ENCODE results near the gene GGA1. TPM values are rescaled to one million over a fixed set of nuclear protein-coding genes. Genes with fewer than 3 reads are reported as not detected.

Gene GGA1
- total and polyA plus RNA-seq, 2 of the 4 experiments (the other 2 are of a cell fraction), result 17.2 to 48.5 TPM

DNA sequence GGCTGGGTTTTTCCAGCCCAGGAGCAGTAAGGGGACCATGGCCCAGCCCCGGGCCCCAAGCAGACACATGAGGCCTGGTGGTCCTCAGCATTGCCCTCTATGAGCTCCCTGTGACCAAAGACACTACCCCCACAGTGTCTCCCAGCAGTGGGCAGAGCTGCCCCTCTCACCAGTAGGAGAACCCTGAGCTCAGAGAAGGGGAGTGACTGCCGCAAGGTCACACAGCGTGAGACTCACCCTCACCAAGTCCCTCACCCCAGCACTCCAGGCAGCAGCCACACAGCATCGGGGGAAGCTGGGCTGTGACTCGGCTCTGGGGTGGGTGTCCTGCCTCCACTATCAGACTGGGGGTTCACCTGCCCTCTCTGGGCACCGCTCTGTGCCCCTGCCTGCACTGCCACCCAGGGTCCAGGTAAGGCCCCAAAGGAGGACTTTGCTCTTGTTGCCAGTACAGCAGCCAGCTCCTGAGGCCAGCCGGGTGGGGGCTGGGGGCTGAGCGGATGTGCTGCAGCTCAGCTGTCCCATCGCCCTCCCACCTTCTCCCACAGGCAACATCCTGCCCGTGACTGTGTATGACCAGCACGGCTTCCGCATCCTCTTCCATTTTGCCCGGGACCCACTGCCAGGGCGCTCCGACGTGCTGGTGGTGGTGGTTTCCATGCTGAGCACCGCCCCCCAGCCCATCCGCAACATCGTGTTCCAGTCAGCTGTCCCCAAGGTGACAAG lies 23.0 kb downstream of the GGA1 start:
- no peak for ATAC-seq (ENCODE audit: low read depth)
- in situ Hi-C loops (cut with MboI; ENCODE audit: low sequenced_read_pairs), result no loop called here

More for the DNA sequence above, 23.0 kb downstream of the GGA1 start:
- Histone ChIP-seq H3K18ac (ENCODE audit: low read depth, low read length) (no peak overlapping the region), H3K4me3 (ENCODE audit: insufficient read depth, low read depth, low read length) (no peak overlapping the region), H3K23ac (ENCODE audit: low read depth, low read length) (no peak overlapping the region), H3K14ac (replicated peaks; ENCODE audit: low read depth, low read length) (no peak overlapping the region), H3K27ac (ENCODE audit: insufficient read depth, low read length) (no peak overlapping the region), H2BK5ac (ENCODE audit: low read depth, low read length, poor library complexity, severe bottlenecking) (no peak overlapping the region), H4K91ac (ENCODE audit: insufficient read depth, low read depth, low read length) (no peak overlapping the region), H3K4me2 (ENCODE audit: low read depth, low read length) (no peak overlapping the region), H3K27me3 (ENCODE audit: control insufficient read depth, insufficient read depth, low read length) (no peaks in the 10 kb centered on the region), H2AFZ (replicated peaks; ENCODE audit: low read length, poor library complexity) (peak overlapping the region; percentile 52), H4K8ac (ENCODE audit: low read depth in 2 of 2, low read length in 2 of 2) (no peak overlapping the region), H3K4me1 (ENCODE audit: control insufficient read depth, insufficient read depth, low read length) (peaks cover 33% of the 10 kb centered on the region), H3K9me1 (ENCODE audit: insufficient read depth, low read length) (peaks cover 19% of the 10 kb centered on the region), H2BK20ac (ENCODE audit: low read depth, low read length) (no peak overlapping the region), H2BK120ac (ENCODE audit: low read depth, low read length) (no peak overlapping the region), H3K4ac (ENCODE audit: low read depth, low read length) (no peak overlapping the region; the same call in 1 of the 2 replicates), H3K36me3 (ENCODE audit: control insufficient read depth, insufficient read depth, low read length) (peaks cover 32% of the 10 kb centered on the region; the same call in 1 of the 2 replicates), H3K9me3 (ENCODE audit: control insufficient read depth, insufficient read depth, low read length) (no peaks in the 10 kb centered on the region), H2BK15ac (ENCODE audit: low read depth, low read length) (no peak overlapping the region), H2AK5ac (ENCODE audit: low read depth, low read length) (peak overlapping the region; percentile 84), H4K5ac (ENCODE audit: low read depth, low read length) (no peak overlapping the region), H3K9ac (ENCODE audit: low read depth, low read length) (no peak overlapping the region), H3K79me1 (ENCODE audit: low read depth in 1 of 2, low read length in 2 of 2) (peaks cover 0 to 28% of the 10 kb centered on the region in 2 experiments; a peak in 2 of 4 replicates), H3K56ac (ENCODE audit: extremely low read depth, insufficient read depth, low read length) (no peak overlapping the region), H4K20me1 (ENCODE audit: insufficient read depth, low read length) (no peaks in the 10 kb centered on the region; the same call in 1 of the 2 replicates), H2AK9ac (replicated peaks; ENCODE audit: low read depth, low read length, poor library complexity) (peak overlapping the region; percentile 37)
- intact Hi-C loops (cut with micrococcal nuclease), result no loop called here
- dilution Hi-C loops (cut with HindIII; ENCODE audit: low sequenced_read_pairs, unreplicated experiment), result no loop called here
- no TSS peak for BruUV-seq (replicated peaks)
- TF ChIP-seq NFE2L2 (IDR thresholded peaks at IDR 0.05; ENCODE audit: low read depth, low read length), result no peak
- TF ChIP-seq BHLHE40 (IDR thresholded peaks at IDR 0.05; ENCODE audit: low read depth, low read length), result no peak
- no peak for TF ChIP-seq FOS (IDR thresholded peaks at IDR 0.05; ENCODE audit: low read depth, low read length)
- TF ChIP-seq RAD21 (IDR thresholded peaks at IDR 0.05; ENCODE audit: low read length), result no peak
- no peak for TF ChIP-seq MAZ (IDR thresholded peaks at IDR 0.05; ENCODE audit: borderline replicate concordance, low read depth, low read length)
- TF ChIP-seq CHD1 (IDR thresholded peaks at IDR 0.05; ENCODE audit: low read depth, low read length), result no peak
- no peak for TF ChIP-seq RCOR1 (IDR thresholded peaks at IDR 0.05; ENCODE audit: insufficient replicate concordance, low read length)
- WGBS, 2 experiments (ENCODE audit: extremely low coverage in 2 of 2, insufficient read length in 1 of 2), result 91% methylated on average over 9 of the region's 19 CpGs; no CpG with 5 or more reads in 1 of the 2 experiments
- ChIA-PET POLR2A (ENCODE audit: unreplicated experiment) (interaction anchor here (1.1 kb wide), 1 partner anchor 44 kb away, joined by 4 read pairs; the partner anchor contains the start of gene LGALS1), CTCF (interaction anchor here (1.1 to 2.3 kb wide), 2 partner anchors 12 to 25 kb away, joined by 3 to 9 read pairs; no protein-coding TSS in a partner anchor)
- no peak for DNase-seq

Data from IMR-90 (cell line).